GM18498 (cell line): Measurements from ENCODE around the gene DGCR2.
"Not testable (repeated sequence)": the region's sequence is repeated elsewhere in the genome, so short reads cannot be mapped to it uniquely, and the experiment has no call there.

ENCODE experiments used
- ATAC-seq: cut with Tn5 transposase; IDR thresholded peaks from one replicate; pipeline ENCODE4 v1.9.1; 2021; ENCODE audit warnings: mild to moderate bottlenecking, moderate library complexity; ENCODE audit not compliant: unreplicated experiment

Gene DGCR2

GRCh38 chr22:19044381-19044780, 77.8 kb downstream of the DGCR2 start:
- ATAC-seq: no peak

DNA sequence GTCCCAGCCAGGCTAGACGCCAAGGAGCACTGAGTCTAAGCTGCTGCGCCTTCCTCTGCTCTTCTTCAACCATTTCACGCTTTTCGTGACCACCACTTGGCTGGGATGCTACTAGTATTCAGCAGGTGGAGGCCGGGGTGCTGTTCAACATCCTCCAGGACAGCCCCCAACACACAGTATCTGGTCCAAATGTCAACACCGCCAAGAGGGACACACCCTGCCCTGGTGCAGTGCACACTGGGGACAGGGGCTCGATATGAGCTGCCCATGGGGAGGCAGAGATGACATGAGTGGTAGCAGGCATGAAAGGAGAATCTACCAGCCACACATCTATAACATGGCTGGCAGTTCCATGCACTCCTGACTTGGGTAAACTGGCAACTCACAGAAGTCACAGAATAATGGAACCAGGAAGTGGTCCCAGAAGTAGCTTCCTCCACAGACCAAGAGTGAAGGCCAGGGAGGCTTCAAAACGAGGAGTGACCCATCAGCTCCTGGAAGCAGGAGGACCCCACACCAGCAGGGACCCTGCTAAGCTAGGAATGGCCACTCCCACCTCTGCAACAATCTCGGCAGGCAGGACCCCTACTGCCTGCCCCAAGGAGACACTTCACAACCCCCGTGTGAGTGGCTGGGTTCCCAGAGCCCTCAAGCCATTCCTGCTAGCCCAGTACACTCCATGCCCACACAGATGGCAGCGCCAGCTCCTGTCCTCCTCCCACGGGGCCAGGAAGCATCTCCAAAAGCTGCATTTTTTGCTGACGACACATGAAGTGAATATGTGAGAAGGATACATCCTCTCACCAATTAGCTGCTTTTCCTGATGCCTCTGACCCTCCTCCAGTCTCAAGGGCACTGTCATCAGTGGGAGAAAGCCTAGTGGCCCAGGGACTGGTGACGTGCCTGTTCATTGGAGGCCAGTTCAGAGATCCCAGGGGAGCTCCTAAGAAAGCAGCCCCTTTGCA, 78.8 kb downstream of the DGCR2 start:
- ATAC-seq: no peak

DNA sequence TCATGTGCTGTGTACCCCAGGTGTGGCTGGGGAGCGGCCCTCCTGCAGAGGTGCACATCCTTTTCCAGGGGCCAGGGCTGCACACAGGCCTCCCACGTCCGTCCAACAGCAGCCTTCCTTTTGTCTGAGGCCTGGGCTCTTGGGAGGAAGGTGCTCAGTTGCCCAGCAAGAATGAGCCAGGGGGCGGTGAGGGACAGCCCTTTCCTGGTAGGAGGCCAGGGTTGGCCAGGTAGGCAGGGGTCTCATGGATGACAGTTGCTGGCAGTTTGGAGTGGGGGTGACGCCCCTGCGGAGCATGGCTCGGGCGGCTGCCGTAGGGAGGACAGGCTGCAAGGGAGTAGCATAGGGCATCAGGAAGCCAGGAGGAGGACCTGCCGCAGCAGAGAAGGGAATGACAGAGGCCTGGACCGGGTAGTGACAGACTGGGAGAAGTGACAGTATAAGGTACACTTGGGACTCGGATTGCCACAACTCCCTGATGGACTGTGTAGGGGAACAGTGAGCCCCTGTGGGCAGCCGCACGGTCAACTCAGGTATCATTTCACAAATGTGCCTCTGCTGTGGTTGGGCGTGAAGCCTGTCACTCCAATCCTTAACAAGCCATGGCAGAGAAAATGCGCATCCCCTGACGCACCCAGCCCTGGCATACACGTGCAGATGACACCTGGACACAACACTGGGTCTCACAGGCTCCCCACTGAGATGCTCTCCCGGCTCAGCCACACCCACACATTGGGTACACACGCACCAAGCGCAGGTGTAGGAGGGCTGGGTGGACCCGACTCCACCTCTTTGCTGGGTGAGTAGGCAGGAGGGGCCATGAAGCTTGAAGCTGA, 79.7 kb downstream of the DGCR2 start:
- ATAC-seq: no peak

GRCh38 chr22:19041704-19042074, 80.5 kb downstream of the DGCR2 start:
- ATAC-seq: no peak

DNA sequence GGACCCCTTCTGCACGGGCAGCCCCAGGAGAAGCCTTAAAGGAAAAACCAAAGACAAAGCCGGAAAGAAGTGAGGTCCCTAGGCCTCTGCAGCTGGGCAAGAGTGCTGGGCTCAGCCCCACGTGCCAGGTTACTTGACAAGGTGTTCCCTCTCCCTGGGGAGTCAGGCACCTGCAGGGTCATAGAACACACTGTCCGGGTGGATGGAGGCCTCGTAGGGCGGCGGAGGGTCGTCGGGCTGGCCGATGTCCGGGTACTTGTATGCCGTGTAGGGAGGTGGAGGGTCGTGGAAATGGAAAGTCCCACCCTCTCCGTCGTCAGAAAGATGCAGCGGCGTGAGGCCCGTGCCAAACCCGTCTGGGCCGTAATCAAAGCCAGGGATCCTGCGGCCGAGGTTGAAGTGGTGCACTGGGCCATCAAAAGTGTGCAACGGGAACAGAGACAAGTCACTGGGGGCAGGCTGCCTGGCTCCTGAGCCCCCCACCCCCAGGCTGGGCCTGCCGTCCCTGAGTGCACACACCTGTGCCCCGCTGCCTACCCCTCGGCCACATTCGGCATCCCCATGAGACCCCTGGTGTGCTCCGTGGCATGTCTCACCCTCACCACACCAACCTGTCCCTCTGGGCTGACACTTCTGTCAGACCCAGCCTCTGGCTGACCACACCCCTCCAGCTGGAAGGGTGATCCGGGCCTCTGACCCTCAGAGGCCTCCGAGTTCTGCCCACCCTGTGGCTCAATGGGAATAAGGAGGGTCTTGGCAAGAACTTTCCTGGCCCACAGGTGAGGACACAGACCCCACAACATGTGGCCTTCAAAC, 81.1 kb downstream of the DGCR2 start:
- no peak for ATAC-seq

GRCh38 chr22:19040391-19040861, 81.8 kb downstream of the DGCR2 start:
- no peak for ATAC-seq

DNA sequence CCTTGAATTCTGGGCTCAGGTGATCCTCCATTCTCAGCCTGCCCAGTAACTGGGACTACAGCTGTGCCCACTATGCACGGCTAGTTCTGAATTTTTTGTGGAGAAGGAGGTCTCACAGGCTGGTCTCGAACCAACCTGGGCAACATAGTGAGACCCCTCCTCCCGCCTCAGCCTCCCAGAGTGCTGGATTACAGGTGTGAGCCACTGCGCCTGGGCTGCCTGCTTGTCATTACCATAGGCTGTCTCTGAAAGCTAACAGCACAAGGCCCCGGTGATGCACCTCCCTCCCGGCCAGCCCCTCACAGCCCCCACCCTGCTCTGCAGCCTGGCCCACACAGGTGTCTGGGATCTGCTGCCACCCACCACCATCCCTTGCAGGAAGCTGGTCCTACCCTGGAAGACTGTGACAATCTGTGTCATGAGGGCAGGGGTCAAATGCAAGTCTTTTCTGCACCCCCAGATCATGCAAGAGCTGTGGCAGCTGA, 82.4 kb downstream of the DGCR2 start:
- ATAC-seq: no peak

DNA sequence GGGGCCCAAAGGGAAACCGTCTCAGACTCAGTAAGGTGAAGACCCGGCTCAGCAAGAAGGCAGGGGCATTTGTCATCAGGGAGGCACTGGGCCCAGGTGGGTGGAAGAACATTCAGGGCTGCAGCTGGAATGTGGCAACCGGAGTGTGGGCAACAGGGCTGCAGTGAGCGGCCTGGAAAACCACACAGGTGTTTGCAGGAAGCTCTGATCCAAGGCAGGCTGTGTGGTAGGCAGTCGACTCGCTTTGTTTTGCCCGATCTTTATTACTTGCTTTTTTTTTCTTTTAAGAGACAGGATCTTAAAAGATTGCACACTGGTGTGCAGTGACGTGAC, 82.8 kb downstream of the DGCR2 start:
- ATAC-seq: no peak

GRCh38 chr22:19038728-19039447, 83.3 kb downstream of the DGCR2 start:
- ATAC-seq: no peak

DNA sequence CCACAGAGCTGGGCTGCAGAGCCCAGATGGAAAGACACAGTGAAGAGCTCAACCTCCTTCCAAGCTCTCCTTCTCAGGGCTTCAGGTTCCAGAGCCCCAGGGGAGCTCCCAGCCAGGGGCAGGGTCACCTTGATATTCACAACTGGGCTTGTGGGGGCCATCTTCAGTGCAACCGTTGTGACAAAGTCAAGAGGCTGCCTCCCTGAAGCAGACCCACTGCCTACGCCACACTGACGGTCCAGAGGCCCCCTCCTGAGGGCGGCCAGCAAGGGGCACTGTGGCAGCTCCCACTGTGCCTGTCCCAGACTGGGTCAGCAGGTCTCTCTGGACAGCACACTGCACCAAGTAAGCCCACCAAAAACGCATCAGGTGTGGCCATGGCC, 84.1 kb downstream of the DGCR2 start:
- ATAC-seq: no peak

DNA sequence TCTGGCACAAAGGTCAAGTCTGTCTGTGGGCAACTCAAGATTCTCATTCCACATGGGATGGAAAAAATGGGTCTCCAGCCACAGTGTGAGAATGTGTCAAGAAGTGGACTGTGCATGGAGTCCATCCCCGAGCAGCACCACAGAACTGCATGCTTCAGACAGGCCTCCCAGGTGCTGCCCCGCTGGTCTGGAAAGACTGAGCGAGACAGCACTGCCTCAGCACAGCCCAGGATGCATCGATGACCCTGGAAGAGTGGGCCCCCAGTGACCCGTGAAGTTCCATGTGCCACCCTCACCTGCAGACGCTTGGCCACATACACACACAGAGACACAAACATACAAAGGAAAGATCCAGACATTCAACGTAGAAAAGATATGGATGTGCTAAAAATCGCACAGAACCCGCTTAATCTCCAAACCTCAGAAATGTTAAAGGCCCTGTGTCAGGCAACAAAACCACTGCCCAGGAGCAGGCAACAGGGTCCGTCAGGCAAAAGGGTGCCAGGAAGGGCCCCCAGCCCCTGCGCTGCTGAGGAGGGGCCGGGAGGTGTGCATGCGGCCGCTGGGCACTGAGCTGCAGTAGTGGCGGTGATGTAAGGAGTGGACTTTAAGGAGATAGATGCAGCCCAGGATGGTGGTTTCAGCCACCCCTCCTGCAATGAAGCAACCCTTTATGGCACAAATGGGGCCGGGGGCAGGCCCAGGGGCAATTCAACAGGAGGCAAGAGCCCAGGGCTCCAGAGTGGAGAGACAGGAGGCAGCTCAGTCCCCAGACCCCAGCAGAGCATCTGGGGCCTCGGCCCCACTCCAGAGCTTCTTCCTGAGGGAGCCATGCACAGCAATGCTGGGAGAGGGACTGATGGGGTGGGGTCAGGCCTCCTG, 84.7 kb downstream of the DGCR2 start:
- no peak for ATAC-seq

- no peak for ATAC-seq
Observed at GRCh38 chr22:19036523-19037273, 85.5 kb downstream of the DGCR2 start.

DNA sequence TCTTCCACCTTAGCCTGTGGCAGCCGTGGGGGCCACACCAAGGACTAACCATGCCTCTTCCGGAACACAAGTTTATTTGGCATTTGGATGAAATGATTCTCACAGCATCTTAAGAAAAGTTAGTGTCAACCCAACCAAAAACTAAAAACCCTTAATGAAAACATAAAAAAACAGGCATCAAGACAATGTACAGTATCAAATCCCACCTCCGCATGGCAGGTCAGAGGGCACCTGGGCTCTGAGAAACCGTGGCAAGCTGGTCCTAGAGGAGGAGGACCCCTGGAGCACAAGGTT, 86.0 kb downstream of the DGCR2 start:
- no peak for ATAC-seq

GRCh38 chr22:19035474-19036228, 86.6 kb downstream of the DGCR2 start:
- ATAC-seq: no peak

DNA sequence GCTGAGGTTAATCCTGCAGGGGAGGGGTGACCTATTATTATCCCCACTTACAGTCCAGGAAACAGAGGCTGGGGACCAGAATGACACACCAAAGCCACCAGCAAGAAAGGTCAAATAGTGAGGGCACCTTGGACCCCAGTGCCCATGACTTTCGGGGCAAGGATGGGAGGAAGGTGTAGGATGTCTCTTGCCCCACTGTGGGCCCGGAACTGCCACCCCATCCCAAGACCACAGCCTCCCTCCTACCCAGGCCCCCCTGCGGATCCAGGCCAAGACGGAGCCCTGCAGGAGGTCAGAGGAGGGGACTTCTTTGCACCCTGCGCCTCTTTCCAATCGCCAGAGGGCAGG, 87.1 kb downstream of the DGCR2 start:
- not testable (repeated sequence) for ATAC-seq

- not testable (repeated sequence) for ATAC-seq
Observed at GRCh38 chr22:19034724-19035120, 87.5 kb downstream of the DGCR2 start.

DNA sequence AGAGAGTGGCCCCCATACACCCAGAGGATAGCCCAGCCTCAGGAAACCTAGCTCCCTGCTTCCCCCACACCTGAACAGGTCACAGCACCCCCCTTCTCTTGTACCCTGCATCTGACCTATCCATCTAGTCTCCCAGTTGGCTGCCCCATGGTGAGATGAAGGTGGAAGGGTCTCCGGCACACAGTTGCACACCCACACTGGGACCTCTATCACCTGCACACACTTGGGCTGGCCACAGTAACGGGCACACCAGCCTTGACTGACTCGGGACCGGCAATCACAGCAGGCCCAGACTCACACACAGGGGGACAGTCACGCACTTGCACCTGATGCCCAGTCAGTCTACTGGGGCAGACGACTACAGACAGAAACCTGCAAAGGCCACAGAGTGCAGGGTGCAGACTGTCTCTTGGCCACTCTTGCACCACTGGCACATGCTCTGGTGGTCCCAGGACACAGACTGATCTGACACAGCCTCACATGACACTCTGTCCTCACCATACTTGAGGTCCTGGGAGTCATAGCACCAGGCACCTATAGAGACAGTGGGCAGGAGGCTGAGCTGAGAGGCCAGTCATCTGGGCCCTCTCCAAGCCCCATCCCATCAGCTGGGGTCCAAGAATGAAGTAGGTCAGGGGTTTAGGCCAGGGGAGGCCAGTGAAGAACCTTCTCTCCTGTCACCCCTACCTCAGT, 88.0 kb downstream of the DGCR2 start:
- ATAC-seq: not testable (repeated sequence)

- ATAC-seq: not testable (repeated sequence)
Observed at GRCh38 chr22:19033568-19033905, 88.7 kb downstream of the DGCR2 start.
